GM19467 (cell line): ENCODE data around the gene NFATC2.

ENCODE experiments used
- ATAC-seq: cut with Tn5 transposase; IDR thresholded peaks from one replicate; pipeline ENCODE4 v1.9.1; 2021; ENCODE audit warnings: mild to moderate bottlenecking, moderate library complexity; ENCODE audit not compliant: unreplicated experiment

NFATC2 gene

GRCh38 chr20:51340451-51340840, 202.1 kb downstream of the NFATC2 start:
- ATAC-seq: no peak

- no peak for ATAC-seq
These were observed 202.6 kb downstream of the NFATC2 start for GRCh38 chr20:51339721-51340450.

GRCh38 chr20:51338692-51339440, 203.7 kb downstream of the NFATC2 start:
- no peak for ATAC-seq

- ATAC-seq: no peak
These were observed 205.3 kb downstream of the NFATC2 start for GRCh38 chr20:51337126-51337805.
